Limb (tissue), 2 donors: ENCODE data around the gene XYLT1.
"Not testable (repeated sequence)": the region's sequence is repeated elsewhere in the genome, so short reads cannot be mapped to it uniquely, and the experiment has no call there.

ENCODE experiments used
- DNase-seq, 2 donors: peaks; one replicate each; pipeline ENCODE4 v3.0.0-alpha.2; 2016; ENCODE audit errors: extremely low spot score in 2 of 2

Gene XYLT1, protein sequence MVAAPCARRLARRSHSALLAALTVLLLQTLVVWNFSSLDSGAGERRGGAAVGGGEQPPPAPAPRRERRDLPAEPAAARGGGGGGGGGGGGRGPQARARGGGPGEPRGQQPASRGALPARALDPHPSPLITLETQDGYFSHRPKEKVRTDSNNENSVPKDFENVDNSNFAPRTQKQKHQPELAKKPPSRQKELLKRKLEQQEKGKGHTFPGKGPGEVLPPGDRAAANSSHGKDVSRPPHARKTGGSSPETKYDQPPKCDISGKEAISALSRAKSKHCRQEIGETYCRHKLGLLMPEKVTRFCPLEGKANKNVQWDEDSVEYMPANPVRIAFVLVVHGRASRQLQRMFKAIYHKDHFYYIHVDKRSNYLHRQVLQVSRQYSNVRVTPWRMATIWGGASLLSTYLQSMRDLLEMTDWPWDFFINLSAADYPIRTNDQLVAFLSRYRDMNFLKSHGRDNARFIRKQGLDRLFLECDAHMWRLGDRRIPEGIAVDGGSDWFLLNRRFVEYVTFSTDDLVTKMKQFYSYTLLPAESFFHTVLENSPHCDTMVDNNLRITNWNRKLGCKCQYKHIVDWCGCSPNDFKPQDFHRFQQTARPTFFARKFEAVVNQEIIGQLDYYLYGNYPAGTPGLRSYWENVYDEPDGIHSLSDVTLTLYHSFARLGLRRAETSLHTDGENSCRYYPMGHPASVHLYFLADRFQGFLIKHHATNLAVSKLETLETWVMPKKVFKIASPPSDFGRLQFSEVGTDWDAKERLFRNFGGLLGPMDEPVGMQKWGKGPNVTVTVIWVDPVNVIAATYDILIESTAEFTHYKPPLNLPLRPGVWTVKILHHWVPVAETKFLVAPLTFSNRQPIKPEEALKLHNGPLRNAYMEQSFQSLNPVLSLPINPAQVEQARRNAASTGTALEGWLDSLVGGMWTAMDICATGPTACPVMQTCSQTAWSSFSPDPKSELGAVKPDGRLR

DNA sequence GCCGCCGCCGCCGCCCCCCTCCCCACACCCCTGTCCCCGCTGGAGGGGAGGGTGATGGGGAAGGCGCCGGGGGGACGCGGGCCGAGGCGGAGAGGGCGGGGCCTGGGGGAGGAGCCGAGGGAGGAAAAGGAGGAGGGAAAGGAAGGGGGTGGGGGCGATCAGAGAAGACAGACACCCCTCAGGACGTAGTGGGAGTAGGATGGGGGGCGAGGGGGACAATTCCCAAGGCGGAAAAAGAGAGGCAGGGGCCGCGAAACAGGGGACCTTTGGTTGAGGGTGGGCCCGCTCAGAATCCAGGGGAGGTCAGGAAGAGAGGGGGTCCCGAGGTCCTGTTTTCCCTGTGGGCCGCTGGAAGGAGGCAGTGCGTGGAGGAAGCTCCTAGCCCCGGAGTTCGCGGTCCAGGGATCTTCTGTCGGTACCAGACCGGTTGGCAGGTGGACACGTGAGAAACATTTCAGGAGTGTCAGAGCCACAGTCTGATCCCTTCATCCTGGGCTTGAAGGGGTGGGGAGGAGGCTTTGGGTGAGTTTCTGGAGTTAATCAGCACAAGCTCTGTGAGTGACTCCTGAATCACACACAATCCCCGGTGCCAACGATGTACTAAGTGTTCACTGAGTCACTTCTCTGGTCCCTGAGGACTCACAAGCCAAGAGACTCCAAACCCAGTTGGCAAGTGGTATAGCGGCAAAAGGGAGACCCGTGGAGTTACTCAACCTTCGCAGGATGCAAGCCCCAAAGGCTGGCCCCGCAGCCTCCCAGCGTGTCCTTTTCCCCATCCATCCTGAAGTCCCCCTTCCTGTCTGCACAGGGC is at the start of gene XYLT1:
Gene XYLT1 (minus strand): TSS at position 53 of the 811 bp plus-strand sequence. CDS start 164 bp downstream, outside the sequence.
- DNase-seq, result peak; percentile 67 to 85

DNA sequence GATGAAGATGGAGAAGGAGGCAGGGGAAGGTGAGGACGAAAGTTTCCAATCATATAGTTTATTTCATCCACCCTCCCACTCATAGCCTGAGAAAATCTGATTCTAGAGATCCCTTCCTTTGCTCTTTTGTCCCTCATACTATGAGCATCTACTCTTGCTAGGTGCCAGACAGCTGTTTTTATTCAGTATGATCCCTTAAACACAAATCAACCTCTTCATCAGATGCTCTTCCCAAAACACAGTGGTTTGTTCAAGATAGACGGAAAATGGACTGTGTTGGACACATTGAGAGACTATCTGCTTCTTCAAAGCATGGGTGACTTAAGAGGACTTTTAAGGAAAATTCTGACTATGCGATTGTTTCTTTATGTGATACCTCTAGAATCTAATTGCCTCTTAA is 49.4 kb upstream of the XYLT1 start:
- DNase-seq, result no peak

DNA sequence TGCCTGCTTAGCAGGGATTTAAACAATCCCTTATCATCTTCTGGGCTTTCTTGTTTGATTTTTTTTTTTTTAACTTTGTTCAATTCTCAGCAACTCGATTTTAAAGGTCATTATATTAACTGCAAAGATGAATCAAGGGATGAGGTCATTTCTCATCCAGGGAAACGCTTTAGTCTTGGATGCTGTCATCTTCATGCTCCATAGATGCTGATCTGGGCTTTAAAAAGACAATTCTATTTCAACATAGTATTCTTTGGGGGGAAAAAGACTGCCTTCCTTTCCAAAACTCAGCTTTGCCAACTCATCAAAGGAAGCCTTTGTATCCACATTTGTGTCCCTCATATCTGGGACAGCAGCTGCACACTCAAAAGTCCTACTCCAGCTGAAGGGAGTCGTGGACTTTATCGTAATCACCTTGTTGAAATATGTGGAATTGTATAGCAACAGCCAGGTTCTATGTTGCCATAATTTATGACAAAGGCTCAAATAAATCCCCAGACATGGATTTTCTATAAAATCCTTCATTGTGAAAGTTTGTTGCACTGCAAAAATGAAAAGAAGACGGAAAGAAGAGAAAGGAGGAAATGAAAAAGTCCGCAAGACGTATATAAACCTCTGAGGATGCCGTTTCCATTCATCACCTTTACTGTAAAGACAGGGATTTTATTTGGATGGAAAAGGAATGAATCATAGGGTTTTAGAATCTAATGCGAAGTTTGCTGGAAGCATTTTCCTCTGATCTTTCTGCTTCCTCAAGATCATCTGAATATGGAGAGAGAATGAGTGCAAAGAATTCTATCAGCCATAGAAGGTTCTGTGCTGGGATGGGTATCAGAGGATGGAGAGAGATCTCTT is 48.6 kb upstream of the XYLT1 start:
- peak in 1 of 2 donors; percentile 15 for DNase-seq

DNA sequence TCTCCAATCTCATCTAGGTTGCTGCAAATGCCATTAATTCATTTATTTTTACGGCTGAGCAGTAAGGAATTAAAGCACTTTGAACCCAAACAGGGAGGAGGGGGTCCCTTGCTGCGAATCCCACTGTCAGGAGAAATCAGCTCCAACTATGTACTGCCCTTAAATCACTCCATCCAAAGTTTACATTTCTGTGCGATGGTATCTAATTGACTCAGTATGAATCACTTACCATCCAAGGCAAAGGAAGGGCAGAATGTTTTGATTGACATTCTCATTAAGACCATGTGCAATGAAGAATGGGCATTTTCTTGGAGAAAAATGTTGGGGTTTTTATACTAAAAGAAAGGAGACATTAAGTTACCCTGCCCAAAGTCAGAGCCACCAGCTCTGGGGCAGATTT is 47.7 kb upstream of the XYLT1 start:
- DNase-seq, result no peak

DNA sequence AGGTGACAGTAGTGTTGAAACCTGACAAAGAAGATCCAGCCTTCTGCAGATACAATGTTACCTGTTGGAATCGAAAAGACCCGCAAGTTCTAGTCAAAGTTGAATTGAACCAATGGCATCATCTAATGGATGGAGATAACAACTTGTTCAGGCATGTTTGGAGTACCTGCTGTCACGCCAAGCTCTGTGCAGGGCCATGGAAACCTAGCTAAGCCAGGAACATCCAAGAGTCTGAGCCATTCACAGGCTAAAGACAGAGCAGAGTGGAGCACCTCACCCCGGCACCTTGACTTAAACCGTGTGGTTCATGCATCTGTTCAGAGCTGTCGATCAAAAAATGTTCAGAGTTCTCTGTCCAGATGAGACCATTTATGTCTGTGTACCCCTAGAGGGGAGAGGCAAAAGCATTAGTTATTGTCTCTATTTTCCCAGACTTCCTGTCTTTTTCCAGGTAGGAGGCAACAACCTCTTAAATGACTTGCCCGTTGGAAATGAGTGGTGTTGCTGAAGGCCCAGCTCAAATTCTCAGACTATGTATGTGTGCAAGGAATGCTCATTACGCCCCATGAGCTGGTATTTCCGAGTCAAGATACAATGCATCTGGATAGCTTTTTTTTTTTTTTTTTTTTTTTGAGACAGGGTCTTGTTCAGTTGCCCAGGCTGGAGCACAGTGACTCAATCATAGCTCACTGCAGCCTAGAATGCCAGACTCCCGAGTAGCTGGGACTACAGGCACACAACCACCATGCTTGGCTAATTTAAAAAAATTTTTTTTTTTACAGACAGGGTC is 44.9 kb upstream of the XYLT1 start:
- DNase-seq, result no peak

DNA sequence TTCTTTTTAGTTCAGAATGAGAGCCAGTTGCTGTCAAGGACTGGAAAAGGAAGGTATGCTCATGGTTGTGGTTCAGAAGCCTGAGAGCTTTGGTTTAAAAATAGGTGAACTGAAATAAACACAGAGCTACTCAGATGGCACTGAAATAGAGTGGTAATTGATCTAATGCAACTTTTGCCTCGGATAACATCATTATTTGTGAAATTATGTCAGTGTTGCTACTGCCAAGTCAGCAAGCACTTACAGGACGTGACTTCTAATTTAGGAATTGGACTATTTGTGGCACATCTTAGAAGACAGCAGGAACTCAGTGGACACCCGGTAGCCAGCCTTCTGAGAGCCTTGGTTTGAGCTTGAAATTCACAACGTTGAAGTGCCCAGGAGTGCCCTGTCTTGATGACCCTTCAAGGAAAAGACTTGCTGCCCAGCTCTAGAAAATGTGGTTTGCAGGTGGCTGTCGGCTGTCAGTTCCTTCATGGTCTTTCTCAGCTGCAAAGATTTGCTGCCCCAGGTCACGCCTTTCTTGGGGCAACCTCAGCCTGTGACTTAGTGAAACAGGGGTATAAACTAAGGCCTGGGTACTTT is 42.0 kb upstream of the XYLT1 start:
- no peak for DNase-seq

DNA sequence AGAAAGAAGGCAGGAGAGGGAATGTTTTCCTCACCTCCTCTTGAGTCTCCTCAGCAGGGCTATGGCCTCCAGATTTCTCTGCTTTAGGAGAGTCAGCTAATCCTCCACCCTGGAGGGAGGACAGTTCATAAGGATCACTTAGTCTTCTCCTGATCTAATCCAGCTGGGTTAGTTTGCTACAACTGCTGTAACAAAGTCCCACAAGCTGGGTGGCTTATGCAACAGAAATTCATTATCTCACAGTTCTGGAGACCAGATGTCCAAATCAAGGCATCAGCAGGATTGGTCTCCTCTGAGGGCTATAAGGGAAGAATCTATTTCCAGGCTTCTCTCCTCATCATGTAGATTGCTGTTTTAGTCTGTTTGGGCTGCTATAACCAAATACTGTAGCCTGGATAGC is 40.6 kb upstream of the XYLT1 start:
- DNase-seq, result peak in 1 of 2 donors; percentile 63

DNA sequence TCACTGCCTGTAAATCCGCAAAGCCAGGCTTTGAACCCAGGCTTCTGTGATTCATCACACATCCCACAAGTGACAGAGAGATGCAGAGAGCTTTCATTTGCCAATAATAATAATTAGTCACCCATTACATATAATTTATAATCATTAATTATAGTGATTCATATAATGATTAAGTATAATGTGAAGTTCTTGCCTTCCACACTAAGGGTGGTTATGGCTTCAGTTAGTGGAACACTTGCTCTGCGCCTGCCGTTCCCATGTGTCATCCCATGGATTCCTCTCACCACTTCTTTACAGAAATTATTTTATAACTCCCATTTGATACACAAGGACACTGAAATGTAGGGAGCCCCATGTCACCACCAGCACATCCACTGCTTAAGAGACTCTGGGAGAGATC is 39.8 kb upstream of the XYLT1 start:
- no peak for DNase-seq

DNA sequence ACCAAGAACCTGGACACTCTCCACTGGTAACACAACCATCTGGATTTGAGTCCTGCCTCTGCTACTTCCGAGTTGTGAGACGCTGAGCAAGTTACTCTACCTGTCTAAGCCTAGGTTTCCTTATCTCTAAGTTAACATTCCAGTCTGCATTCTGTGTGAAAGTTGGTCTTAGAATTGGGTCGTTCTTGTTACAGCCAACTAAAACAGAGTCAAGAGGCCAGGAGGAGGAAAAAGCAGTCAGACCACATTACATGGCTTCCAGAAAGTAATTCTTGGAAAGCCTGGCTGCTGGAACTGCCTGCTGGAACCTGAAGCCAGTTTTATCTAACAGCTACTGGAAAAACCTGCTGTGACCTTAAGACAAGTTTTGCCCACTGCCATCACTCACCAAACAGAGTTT is 38.4 kb upstream of the XYLT1 start:
- DNase-seq, result no peak

DNA sequence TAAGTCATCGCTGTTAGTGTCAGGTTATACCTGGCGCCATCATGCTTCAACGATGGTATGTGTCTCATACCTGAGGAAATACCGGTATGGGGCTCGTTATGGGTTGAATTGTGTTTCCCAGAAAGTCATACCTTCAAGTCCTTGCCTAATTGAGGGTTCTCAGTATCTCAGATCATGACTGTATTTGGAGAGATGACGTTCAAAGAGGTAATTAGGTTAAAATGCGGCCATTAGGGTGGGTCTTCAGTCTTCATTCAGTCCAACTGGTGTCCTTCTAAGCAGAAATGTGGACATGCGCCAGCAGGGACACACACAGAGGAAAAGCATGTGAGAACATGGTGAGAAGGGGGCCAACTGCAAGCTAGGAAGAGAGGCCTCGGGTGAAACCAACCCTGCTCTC is 37.5 kb upstream of the XYLT1 start:
- DNase-seq, result no peak

DNA sequence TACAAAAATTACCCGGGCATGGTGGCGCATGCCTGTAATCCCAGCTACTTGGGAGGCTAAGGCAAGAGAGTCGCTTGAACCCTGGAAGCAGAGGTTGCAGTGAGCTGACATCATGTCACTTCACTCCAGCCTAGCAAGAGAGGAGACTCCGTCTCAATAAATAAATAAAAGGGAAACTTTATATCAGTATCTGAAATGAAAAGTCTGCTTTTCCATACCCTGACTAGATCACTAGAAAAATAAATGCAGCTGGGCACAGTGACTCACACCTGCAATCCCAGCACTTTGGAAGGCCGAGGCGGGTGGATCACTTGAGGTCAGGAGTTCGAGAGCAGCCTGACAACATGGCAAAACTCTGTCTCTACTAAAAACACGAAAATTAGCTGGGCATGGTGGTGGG is 36.8 kb upstream of the XYLT1 start:
- DNase-seq, result not testable (repeated sequence)

DNA sequence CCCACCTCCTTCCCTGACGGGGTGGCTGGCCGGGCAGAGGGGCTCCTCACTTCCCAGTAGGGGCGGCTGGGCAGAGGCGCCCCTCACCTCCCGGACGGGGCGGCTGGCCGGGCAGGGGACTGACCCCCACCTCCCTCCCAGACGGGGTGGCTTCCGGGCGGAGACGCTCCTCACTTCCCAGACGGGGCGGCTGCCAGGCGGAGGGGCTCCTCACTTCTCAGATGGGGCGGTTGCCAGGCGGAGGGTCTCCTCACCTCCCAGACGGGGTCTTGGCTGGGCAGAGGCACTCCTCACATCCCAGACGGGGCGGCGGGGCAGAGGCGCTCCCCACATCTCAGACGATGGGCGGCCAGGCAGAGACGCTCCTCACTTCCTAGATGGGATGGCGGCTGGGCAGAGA is 35.1 kb upstream of the XYLT1 start:
- DNase-seq, result not testable (repeated sequence)

DNA sequence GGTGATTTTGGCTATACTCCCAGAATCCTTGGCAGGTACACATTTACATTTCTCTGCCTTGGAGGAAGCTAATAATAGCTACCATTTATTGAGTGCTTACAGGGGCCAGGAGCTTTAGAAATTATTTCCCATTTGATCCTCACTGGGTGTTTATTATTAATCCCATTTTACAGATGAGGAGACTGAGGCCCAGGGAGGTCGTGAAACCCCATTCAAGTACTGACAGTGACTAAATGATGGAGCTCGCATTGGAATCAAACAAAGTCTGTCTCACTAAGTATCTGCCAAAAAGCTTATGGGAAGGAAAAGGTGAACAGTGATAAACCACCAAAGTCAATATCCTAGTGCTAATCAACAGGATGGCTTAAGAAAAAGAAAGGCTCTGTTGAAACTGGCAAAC is 33.3 kb upstream of the XYLT1 start:
- peak in 1 of 2 donors; percentile 18 for DNase-seq

DNA sequence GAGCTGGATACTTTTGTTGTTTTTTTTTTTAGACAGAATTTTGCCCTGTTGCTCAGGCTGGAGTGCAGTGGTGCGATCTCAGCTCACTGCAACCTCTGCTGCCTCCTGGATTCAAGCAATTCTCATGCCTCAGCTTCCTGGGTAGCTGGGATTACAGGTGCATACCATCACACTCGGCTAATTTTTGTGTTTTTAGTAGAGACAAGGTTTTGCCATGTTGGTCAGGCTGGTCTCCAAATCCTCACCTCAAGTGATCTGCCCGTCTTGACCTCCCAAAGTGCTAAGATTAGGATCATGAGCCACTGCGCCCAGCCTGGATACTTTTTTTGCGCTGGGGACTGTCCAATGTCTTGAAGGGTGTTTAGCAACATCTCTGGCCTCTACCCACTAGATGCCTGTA is 32.6 kb upstream of the XYLT1 start:
- DNase-seq, result no peak

DNA sequence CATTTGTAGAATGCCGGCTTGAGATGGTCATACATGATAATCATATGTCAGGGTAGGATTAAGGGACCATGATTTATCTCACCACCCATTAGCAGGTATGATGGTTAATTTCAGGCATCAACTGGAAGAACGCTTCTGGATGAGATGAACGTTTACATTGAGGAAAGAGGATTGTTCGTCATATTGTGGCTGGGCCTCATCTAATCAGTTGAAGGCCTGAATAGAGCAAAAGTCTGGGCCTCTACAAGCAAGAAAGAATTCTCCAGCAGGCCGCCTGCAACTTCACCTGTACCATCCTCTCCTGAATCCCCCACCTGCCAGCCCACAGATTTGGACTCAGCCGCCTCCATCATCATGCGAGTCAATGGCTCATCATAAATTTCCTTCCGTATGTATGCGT is 30.6 kb upstream of the XYLT1 start:
- no peak for DNase-seq

DNA sequence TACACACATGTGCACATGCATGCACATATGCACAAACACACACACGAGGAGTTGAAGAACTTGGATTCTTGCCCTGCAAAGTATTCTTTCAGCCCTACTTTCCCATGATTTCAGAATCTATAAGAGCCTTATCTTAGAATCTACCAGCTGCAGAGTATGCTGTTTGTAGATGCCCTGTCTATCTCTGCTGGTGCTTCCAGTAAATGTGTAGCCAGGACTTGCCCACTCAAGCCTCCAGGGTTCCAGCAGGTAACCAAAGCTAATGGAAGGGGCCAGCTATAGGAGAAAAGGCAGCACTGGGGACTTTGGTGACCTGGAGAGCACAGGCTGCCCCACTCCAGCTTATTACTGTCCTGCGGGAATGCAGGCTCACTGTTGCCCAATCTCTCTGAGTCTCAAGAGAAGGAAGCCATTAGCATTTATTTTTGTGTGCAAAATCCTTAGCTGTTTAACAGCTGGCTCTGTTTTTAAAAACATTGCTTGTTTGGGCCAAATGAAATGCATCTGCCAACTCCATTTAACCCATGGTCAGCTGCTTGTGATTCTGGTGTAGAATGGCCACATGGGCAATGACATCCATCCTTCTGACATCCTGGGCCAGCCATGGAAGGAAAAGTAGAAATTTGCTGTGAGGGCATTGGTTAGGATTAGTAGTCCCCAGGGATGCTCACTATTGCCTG is 28.6 kb upstream of the XYLT1 start:
- DNase-seq, result no peak

DNA sequence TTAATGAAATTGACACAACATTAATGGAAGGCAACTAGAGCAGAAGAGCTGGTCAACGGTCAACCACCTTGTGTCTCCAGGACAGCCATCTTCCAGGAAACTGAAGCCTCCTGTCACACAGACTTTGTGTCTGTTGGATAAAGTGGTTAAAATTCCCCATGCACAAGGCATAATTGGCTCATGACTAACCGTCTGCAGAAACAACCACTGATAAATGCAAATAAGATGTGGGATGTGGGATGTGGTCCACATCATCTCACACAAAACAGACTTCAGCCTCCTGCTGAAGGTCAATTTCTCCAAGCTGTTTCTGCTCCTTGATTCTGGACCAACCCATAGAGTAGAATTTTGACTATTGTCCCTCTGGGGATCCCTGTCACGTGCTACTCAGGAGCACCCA is 26.9 kb upstream of the XYLT1 start:
- DNase-seq, result no peak

DNA sequence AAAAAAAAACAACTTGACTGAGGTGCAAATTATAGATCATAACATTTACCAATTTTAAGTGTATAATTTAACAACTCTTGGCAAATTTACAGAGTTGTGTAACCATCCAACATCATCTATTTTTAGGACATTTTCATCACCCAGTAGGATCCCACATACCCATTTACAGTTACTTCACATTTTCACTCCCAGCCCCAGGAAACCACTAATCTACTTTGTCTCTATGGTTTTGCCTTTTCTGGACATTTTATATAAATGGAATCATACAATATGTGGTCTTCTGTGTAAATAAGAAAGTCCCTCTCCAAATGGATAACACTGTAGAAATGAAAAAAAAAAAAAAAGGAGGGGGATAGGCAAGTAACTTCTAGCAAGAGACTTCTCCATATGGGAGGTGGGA is 26.1 kb upstream of the XYLT1 start:
- DNase-seq, result no peak

DNA sequence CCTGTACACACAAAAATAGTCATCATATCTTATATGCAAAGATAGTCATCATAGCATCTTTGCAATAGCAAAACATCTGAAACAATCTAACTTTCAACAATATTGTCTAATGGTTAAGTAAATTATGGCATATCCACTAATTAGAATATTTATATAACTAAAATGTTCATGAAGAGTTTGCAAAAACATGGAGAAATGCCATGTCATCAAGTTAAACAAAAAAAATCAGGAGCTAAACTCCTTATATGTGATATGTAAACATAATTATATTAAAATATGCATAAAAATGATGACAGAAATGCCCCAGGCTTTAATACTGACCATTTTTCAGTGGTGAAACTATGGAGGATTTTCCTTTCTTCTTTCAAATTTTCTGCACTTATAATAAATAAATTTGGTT is 22.3 kb upstream of the XYLT1 start:
- no peak for DNase-seq
